Karpas-422 (cell line): ENCODE results near the gene ETFB. TPM values are rescaled to one million over a fixed set of nuclear protein-coding genes. Genes with fewer than 3 reads are reported as not detected.
A peak's percentile ranks its signal among the peaks of the same experiment; 100 is the strongest.

Source experiments
- DNase-seq: peaks from one replicate; pipeline ENCODE4 v3.0.0-alpha.2; 2015
- H2AFZ ChIP-seq: fragments of 200-600 bp; sonication (generic); 2 replicates; pipeline ENCODE4 v1.6.1; 2014; ENCODE audit warnings: antibody characterized with exemption, low read length, mixed read lengths
- H3K27ac ChIP-seq: fragments of 200-600 bp; sonication (generic); 2 replicates; pipeline ENCODE4 v1.5.1; 2014; ENCODE audit warnings: mild to moderate bottlenecking, low read length, moderate library complexity
- H3K27me3 ChIP-seq: fragments of 200-600 bp; sonication (generic); 2 replicates; pipeline ENCODE4 v1.6.1; 2014; ENCODE audit warnings: low read length, mixed read lengths
- H3K36me3 ChIP-seq: fragments of 200-600 bp; sonication (generic); 2 replicates; pipeline ENCODE4 v1.6.1; 2014; ENCODE audit warnings: low read length, mixed read lengths; ENCODE audit not compliant: insufficient read depth
- H3K4me1 ChIP-seq: fragments of 200-600 bp; sonication (generic); 2 replicates; pipeline ENCODE4 v1.6.1; 2014; ENCODE audit warnings: mild to moderate bottlenecking, low read length, mixed read lengths
- H3K4me2 ChIP-seq: fragments of 200-600 bp; sonication (generic); 2 replicates; pipeline ENCODE4 v1.6.1; 2014; ENCODE audit warnings: low read length, low read depth, mild to moderate bottlenecking; ENCODE audit not compliant: poor library complexity, severe bottlenecking
- H3K4me3 ChIP-seq: fragments of 200-600 bp; sonication (generic); 2 replicates; pipeline ENCODE4 v1.5.1; 2014; ENCODE audit warnings: mild to moderate bottlenecking, antibody characterized with exemption, low read length, mixed read lengths
- H3K79me2 ChIP-seq: fragments of 200-600 bp; sonication (generic); 2 replicates; pipeline ENCODE4 v1.6.1; 2014; ENCODE audit warnings: mild to moderate bottlenecking, low read length, mixed read lengths
- H3K9ac ChIP-seq: fragments of 200-600 bp; sonication (generic); 2 replicates; pipeline ENCODE4 v1.6.0; 2014; ENCODE audit warnings: low read length
- H3K9me2 ChIP-seq: fragments of 200-600 bp; sonication (generic), shearing (Covaris generic); replicated peaks from 2 replicates; pipeline ENCODE4 v1.6.0; 2014; ENCODE audit warnings: mild to moderate bottlenecking, low read length, moderate library complexity; ENCODE audit not compliant: insufficient read depth
- H3K9me3 ChIP-seq: fragments of 300-700, 200-600 bp; sonication (generic); 2 replicates; pipeline ENCODE4 v1.6.1; 2014; ENCODE audit warnings: low read length, mixed read lengths
- H4K20me1 ChIP-seq: fragments of 200-600 bp; sonication (generic); 2 replicates; pipeline ENCODE4 v1.6.1; 2014; ENCODE audit warnings: mild to moderate bottlenecking, antibody characterized with exemption, low read length, low read depth; ENCODE audit not compliant: insufficient read depth
- total RNA-seq: library from RNA; depleted of rRNA; stranded (reverse); fragments of >200 nt; shearing (Covaris generic); gene quantifications from 2 replicates; pipeline ENCODE4 v1.2.3, GENCODE V29; 2014; ENCODE audit warnings: low replicate concordance

ETFB gene
- total RNA-seq, 1 experiment from 2014 or later = 112 TPM

- Histone ChIP-seq H3K4me2 (no peak overlapping the region), H3K36me3 (no peaks in the 10 kb centered on the region), H3K9me2 (no peaks in the 10 kb centered on the region), H3K9me3 (no peaks in the 10 kb centered on the region), H3K4me1 (no peaks in the 10 kb centered on the region), H3K79me2 (no peaks in the 10 kb centered on the region), H3K27ac (no peak overlapping the region), H3K9ac (no peak overlapping the region), H3K4me3 (no peak overlapping the region), H3K27me3 (no peaks in the 10 kb centered on the region), H4K20me1 (no peaks in the 10 kb centered on the region; the same call in 1 of the 2 replicates), H2AFZ (no peak overlapping the region)
- no peak for DNase-seq
These were observed 44.4 kb downstream of the ETFB start for GRCh38 chr19:51321799-51322198.

- H4K20me1 ChIP-seq = no peaks in the 10 kb centered on the region; the same call in 1 of the 2 replicates
- no peaks in the 10 kb centered on the region for H3K79me2 ChIP-seq
- H3K27me3 ChIP-seq = no peaks in the 10 kb centered on the region
- DNase-seq = no peak
- H3K4me2 ChIP-seq = no peak overlapping the region
- H3K9ac ChIP-seq = no peak overlapping the region
- no peaks in the 10 kb centered on the region for H3K4me1 ChIP-seq
- H2AFZ ChIP-seq = no peak overlapping the region
- no peak overlapping the region for H3K4me3 ChIP-seq
- no peaks in the 10 kb centered on the region for H3K9me2 ChIP-seq
- H3K27ac ChIP-seq = no peak overlapping the region
- no peaks in the 10 kb centered on the region for H3K9me3 ChIP-seq
- H3K36me3 ChIP-seq = no peaks in the 10 kb centered on the region
These were observed 45.9 kb downstream of the ETFB start for GRCh38 chr19:51320280-51320657.

GRCh38 chr19:51319649-51320279, 46.4 kb downstream of the ETFB start:
- no peaks in the 10 kb centered on the region; the same call in 1 of the 2 replicates for H4K20me1 ChIP-seq

GRCh38 chr19:51318687-51319648, 47.2 kb downstream of the ETFB start:
- no peaks in the 10 kb centered on the region for H3K36me3 ChIP-seq
- H3K27me3 ChIP-seq = no peaks in the 10 kb centered on the region
- no peaks in the 10 kb centered on the region for H3K9me2 ChIP-seq
- no peaks in the 10 kb centered on the region for H3K79me2 ChIP-seq
- DNase-seq = peak; percentile 60
- no peak overlapping the region for H3K9ac ChIP-seq
- no peak overlapping the region for H2AFZ ChIP-seq
- no peaks in the 10 kb centered on the region; the same call in 1 of the 2 replicates for H4K20me1 ChIP-seq
- no peaks in the 10 kb centered on the region for H3K9me3 ChIP-seq
- no peak overlapping the region for H3K4me3 ChIP-seq
- H3K27ac ChIP-seq = no peak overlapping the region
- no peak overlapping the region for H3K4me2 ChIP-seq
- H3K4me1 ChIP-seq = no peaks in the 10 kb centered on the region

More at GRCh38 chr19:51319649-51320279, 46.4 kb downstream of the ETFB start:
- H3K9ac ChIP-seq = no peak overlapping the region
- no peak overlapping the region for H3K27ac ChIP-seq
- DNase-seq = no peak
- H3K4me1 ChIP-seq = no peaks in the 10 kb centered on the region
- no peaks in the 10 kb centered on the region for H3K79me2 ChIP-seq
- H3K4me3 ChIP-seq = no peak overlapping the region
- H2AFZ ChIP-seq = no peak overlapping the region
- H3K9me2 ChIP-seq = no peaks in the 10 kb centered on the region
- H3K9me3 ChIP-seq = no peaks in the 10 kb centered on the region
- H3K4me2 ChIP-seq = no peak overlapping the region
- no peaks in the 10 kb centered on the region for H3K36me3 ChIP-seq
- no peaks in the 10 kb centered on the region for H3K27me3 ChIP-seq

GRCh38 chr19:51317968-51318367, 48.2 kb downstream of the ETFB start:
- no peaks in the 10 kb centered on the region for H3K79me2 ChIP-seq
- no peaks in the 10 kb centered on the region for H3K4me1 ChIP-seq
- no peaks in the 10 kb centered on the region for H3K9me2 ChIP-seq
- H3K36me3 ChIP-seq = no peaks in the 10 kb centered on the region
- no peak for DNase-seq
- H2AFZ ChIP-seq = no peak overlapping the region
- no peaks in the 10 kb centered on the region for H3K9me3 ChIP-seq
- no peak overlapping the region for H3K9ac ChIP-seq
- no peak overlapping the region for H3K27ac ChIP-seq
- no peak overlapping the region for H3K4me3 ChIP-seq
- no peak overlapping the region for H3K4me2 ChIP-seq
- no peaks in the 10 kb centered on the region for H3K27me3 ChIP-seq
- no peaks in the 10 kb centered on the region; the same call in 1 of the 2 replicates for H4K20me1 ChIP-seq

- DNase-seq = no peak
- Histone ChIP-seq H3K9me2 (no peaks in the 10 kb centered on the region), H3K27ac (no peak overlapping the region), H3K9me3 (no peaks in the 10 kb centered on the region), H4K20me1 (no peaks in the 10 kb centered on the region; the same call in 1 of the 2 replicates), H3K4me2 (no peak overlapping the region), H3K9ac (no peak overlapping the region), H3K27me3 (no peaks in the 10 kb centered on the region), H3K4me3 (no peak overlapping the region), H3K4me1 (no peaks in the 10 kb centered on the region), H3K79me2 (no peaks in the 10 kb centered on the region), H2AFZ (no peak overlapping the region), H3K36me3 (no peaks in the 10 kb centered on the region)
These were observed 48.8 kb downstream of the ETFB start for GRCh38 chr19:51317376-51317775.

GRCh38 chr19:51316688-51317087, 49.5 kb downstream of the ETFB start:
- H3K4me3 ChIP-seq = no peak overlapping the region
- no peak overlapping the region for H2AFZ ChIP-seq
- no peak overlapping the region for H3K27ac ChIP-seq
- no peaks in the 10 kb centered on the region for H3K36me3 ChIP-seq
- no peak overlapping the region for H3K4me2 ChIP-seq
- H3K4me1 ChIP-seq = no peaks in the 10 kb centered on the region
- H3K79me2 ChIP-seq = no peaks in the 10 kb centered on the region
- DNase-seq = no peak
- H3K27me3 ChIP-seq = no peaks in the 10 kb centered on the region
- H3K9me2 ChIP-seq = no peaks in the 10 kb centered on the region
- H3K9me3 ChIP-seq = no peaks in the 10 kb centered on the region
- no peaks in the 10 kb centered on the region; the same call in 1 of the 2 replicates for H4K20me1 ChIP-seq
- no peak overlapping the region for H3K9ac ChIP-seq
